Skeletal muscle satellite cell (primary cell): Measurements from ENCODE around the gene RCBTB1. TPM values are rescaled to one million over a fixed set of nuclear protein-coding genes. Genes with fewer than 3 reads are reported as not detected.

Source experiments
- H3K27me3 ChIP-seq: 2 replicates; pipeline ENCODE4 v1.7.0; 2013; ENCODE audit warnings: low read length; ENCODE audit not compliant: control insufficient read depth, insufficient read depth
- H3K36me3 ChIP-seq: 2 replicates; pipeline ENCODE4 v1.7.0; 2013; ENCODE audit warnings: mild to moderate bottlenecking, control low read depth, low read length; ENCODE audit not compliant: insufficient read depth
- H3K4me1 ChIP-seq: 2 replicates; pipeline ENCODE4 v1.7.0; 2013; ENCODE audit warnings: low read length; ENCODE audit not compliant: control insufficient read depth, insufficient read depth
- H3K4me2 ChIP-seq: 2 replicates; pipeline ENCODE4 v1.7.0; 2013; ENCODE audit warnings: mild to moderate bottlenecking, low read length
- H3K4me3 ChIP-seq: 2 replicates; pipeline ENCODE4 v1.7.0; 2013; ENCODE audit warnings: low read length
- H3K9ac ChIP-seq: 2 replicates; pipeline ENCODE4 v1.7.0; 2013; ENCODE audit warnings: mild to moderate bottlenecking, low read depth, low read length, moderate library complexity
- H3K9me3 ChIP-seq: replicated peaks from 2 replicates; pipeline ENCODE4 v1.7.0; 2013; ENCODE audit warnings: mild to moderate bottlenecking, control low read depth, low read length
- total RNA-seq: library from RNA; depleted of rRNA; stranded (reverse); fragments of >200 nt; gene quantifications from 2 replicates; pipeline ENCODE4 v1.2.3, GENCODE V29; 2012; rRNA removed

The RCBTB1 gene
- 10.9 and 15.5 TPM in 2 replicates for total RNA-seq

DNA sequence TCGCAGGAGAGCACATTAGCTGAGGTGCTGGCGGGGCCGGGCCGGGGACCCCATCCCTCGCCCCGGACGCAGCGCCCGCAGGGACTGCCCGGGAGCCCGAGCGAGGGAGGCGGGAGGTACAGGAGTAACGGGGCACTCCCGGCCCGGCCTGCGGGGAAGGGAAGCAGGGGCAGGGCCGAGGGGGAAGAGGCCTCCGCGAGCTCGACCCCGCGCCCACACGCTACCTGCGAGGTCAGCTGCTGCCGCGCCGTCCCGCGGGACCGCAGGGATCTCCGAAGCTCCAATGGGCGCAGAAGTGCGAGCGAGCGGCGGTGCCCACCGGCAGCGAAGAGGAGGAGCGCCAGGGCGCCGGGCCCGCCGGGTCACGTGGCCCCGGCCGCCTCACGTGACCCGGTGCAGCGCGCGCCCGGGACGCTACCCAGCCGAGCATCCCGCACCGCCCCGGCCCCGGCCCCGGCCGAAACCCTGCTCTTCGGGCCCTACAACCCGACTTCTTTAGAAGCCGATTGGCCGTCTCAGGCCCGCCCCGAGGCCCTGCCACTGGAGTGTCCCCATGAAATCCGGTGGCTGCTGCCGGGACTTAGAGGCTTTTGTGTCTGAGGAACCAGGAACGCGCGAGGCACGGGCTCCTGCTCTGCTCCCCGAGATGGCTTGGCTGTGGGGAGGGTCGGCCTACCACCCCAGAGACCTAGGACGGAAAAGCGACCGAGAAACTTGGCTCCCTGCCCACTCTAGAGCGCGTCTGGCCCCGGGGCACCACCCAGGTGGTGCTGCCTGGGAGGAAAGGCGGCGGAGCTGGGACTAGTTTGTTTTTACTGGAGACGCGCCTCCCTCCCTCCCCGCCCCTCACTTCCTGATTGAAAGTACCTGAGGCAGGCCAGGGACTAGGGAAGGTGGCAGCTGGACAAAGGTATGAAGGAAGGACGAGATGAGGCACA is at the start of gene RCBTB1:
Gene RCBTB1 (minus strand): TSS at position 339 of the 938 bp plus-strand sequence. CDS start 18,279 bp downstream, outside the sequence.
- H3K36me3 ChIP-seq = no peaks in the 10 kb centered on the region
- no peaks in the 10 kb centered on the region for H3K27me3 ChIP-seq
- H3K4me1 ChIP-seq = peaks cover 23% of the 10 kb centered on the region
- peak within 1 kb of the TSS; percentile 99 for H3K4me2 ChIP-seq
- peak within 1 kb of the TSS; percentile 97 for H3K4me3 ChIP-seq
- peak within 1 kb of the TSS; percentile 93 for H3K9ac ChIP-seq
- H3K9me3 ChIP-seq = no peaks in the 10 kb centered on the region

DNA sequence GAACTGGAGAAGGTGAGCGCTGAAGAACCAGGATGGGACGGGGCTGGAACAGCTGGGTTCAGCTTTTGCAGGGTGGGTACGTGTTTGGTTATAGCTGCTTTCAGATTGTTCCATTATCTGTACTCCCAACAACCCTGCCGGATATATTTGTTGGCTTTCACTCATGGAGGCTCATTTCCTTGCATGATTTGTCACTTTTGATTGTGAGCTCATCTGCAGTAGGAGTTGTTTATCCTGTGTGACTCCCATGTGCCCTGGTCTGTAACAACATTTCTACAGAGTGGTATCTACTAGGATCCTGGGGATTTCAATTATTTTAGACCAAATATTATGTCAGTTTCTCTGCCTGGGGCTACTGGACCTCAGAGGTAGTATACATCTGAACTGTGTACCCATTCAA is 48.4 kb upstream of the RCBTB1 start:
- H3K9me3 ChIP-seq = no peaks in the 10 kb centered on the region
- H3K4me1 ChIP-seq = peaks cover 3% of the 10 kb centered on the region
- H3K4me3 ChIP-seq = no peak overlapping the region
- no peak overlapping the region for H3K4me2 ChIP-seq
- no peak overlapping the region for H3K9ac ChIP-seq
- no peaks in the 10 kb centered on the region for H3K36me3 ChIP-seq
- H3K27me3 ChIP-seq = no peaks in the 10 kb centered on the region

- Histone ChIP-seq H3K4me2 (no peak overlapping the region), H3K4me1 (peaks cover 3% of the 10 kb centered on the region), H3K27me3 (no peaks in the 10 kb centered on the region), H3K9me3 (no peaks in the 10 kb centered on the region), H3K4me3 (no peak overlapping the region), H3K36me3 (no peaks in the 10 kb centered on the region), H3K9ac (no peak overlapping the region)
Observed at GRCh38 chr13:49632156-49632555, 46.8 kb upstream of the RCBTB1 start.

DNA sequence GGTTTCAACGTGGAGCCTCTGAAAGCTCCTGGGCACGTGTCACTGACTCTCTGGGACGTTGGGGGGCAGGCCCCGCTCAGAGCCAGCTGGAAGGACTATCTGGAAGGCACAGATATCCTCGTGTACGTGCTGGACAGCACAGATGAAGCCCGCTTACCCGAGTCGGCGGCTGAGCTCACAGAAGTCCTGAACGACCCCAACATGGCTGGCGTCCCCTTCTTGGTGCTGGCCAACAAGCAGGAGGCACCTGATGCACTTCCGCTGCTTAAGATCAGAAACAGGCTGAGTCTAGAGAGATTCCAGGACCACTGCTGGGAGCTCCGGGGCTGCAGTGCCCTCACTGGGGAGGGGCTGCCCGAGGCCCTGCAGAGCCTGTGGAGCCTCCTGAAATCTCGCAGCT is 45.2 kb upstream of the RCBTB1 start:
- H3K36me3 ChIP-seq = no peaks in the 10 kb centered on the region
- no peaks in the 10 kb centered on the region for H3K9me3 ChIP-seq
- H3K4me2 ChIP-seq = no peak overlapping the region
- no peaks in the 10 kb centered on the region for H3K27me3 ChIP-seq
- no peak overlapping the region for H3K9ac ChIP-seq
- peaks cover 5% of the 10 kb centered on the region for H3K4me1 ChIP-seq
- H3K4me3 ChIP-seq = no peak overlapping the region

- no peak overlapping the region for H3K4me3 ChIP-seq
- no peak overlapping the region for H3K9ac ChIP-seq
- no peaks in the 10 kb centered on the region for H3K27me3 ChIP-seq
- H3K9me3 ChIP-seq = no peaks in the 10 kb centered on the region
- no peaks in the 10 kb centered on the region for H3K36me3 ChIP-seq
- peaks cover 6% of the 10 kb centered on the region for H3K4me1 ChIP-seq
- no peak overlapping the region for H3K4me2 ChIP-seq
Observed at GRCh38 chr13:49629947-49630346, 44.6 kb upstream of the RCBTB1 start.

GRCh38 chr13:49629196-49629938 is 44.0 kb upstream of the RCBTB1 start:
- no peak overlapping the region for H3K9ac ChIP-seq
- no peak overlapping the region for H3K4me3 ChIP-seq
- peaks cover 6% of the 10 kb centered on the region for H3K4me1 ChIP-seq
- peaks cover 2% of the 10 kb centered on the region for H3K27me3 ChIP-seq
- H3K4me2 ChIP-seq = no peak overlapping the region
- H3K9me3 ChIP-seq = no peaks in the 10 kb centered on the region
- no peaks in the 10 kb centered on the region for H3K36me3 ChIP-seq

- H3K4me3 ChIP-seq = no peak within 1 kb of the TSS
Observed at GRCh38 chr13:49627831-49628652, 42.7 kb upstream of the RCBTB1 start, which contains the start of gene ARL11. Gene ARL11, plus strand, starts transcription at chr13:49628507. Its CDS starts 1,941 bp downstream, at chr13:49630448.

GRCh38 chr13:49625392-49626079 is 40.2 kb upstream of the RCBTB1 start:
- H3K4me3 ChIP-seq = no peak overlapping the region

More at GRCh38 chr13:49627831-49628652, 42.7 kb upstream of the RCBTB1 start, which contains the start of gene ARL11:
- Histone ChIP-seq H3K27me3 (peaks cover 10% of the 10 kb centered on the region), H3K9me3 (no peaks in the 10 kb centered on the region), H3K9ac (no peak within 1 kb of the TSS), H3K4me1 (peaks cover 6% of the 10 kb centered on the region), H3K36me3 (no peaks in the 10 kb centered on the region), H3K4me2 (no peak within 1 kb of the TSS)

DNA sequence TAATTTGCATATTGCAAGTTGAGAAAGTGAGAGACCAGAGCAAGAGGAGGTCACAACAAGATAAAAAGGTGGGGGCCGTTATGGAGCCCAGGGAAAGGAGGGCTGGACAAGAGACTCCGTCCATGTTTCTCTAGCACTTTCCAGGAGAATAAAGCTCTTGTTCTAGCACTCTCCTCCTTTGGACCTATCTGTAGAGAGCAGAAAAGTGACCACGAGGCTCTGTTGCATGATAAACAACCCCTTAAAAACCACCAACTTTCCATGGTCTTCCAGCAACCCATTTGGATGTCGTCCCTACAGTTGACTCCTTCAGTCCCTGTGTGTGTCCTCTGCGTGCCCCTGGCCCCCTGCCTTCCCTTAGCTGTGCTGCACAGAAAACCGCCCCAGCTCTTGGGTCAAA is 38.9 kb upstream of the RCBTB1 start:
- H3K4me3 ChIP-seq = no peak overlapping the region
- no peaks in the 10 kb centered on the region for H3K9me3 ChIP-seq
- peaks cover 6% of the 10 kb centered on the region for H3K4me1 ChIP-seq
- no peak overlapping the region for H3K9ac ChIP-seq
- no peak overlapping the region for H3K4me2 ChIP-seq
- no peaks in the 10 kb centered on the region for H3K36me3 ChIP-seq
- peaks cover 10% of the 10 kb centered on the region for H3K27me3 ChIP-seq

More at GRCh38 chr13:49625392-49626079, 40.2 kb upstream of the RCBTB1 start:
- no peaks in the 10 kb centered on the region for H3K36me3 ChIP-seq
- peaks cover 10% of the 10 kb centered on the region for H3K27me3 ChIP-seq
- peaks cover 6% of the 10 kb centered on the region for H3K4me1 ChIP-seq
- H3K9ac ChIP-seq = no peak overlapping the region
- no peak overlapping the region for H3K4me2 ChIP-seq
- H3K9me3 ChIP-seq = no peaks in the 10 kb centered on the region

- Histone ChIP-seq H3K4me2 (no peak overlapping the region), H3K9me3 (no peaks in the 10 kb centered on the region), H3K9ac (no peak overlapping the region), H3K27me3 (peaks cover 10% of the 10 kb centered on the region), H3K4me3 (no peak overlapping the region), H3K36me3 (no peaks in the 10 kb centered on the region), H3K4me1 (peaks cover 6% of the 10 kb centered on the region)
Observed at GRCh38 chr13:49622174-49622946, 37.0 kb upstream of the RCBTB1 start.
